GM23338 (cell line): ENCODE measurements around the gene MTA2. TPM values are rescaled to one million over a fixed set of nuclear protein-coding genes. Genes with fewer than 3 reads are reported as not detected.

ENCODE experiments used
- ATAC-seq: fragments of 200-7000 bp; cut with Tn5 transposase; 3 replicates; pipeline ENCODE4 v1.9.1; 2020
- DNase-seq: peaks from one replicate; pipeline ENCODE4 v3.0.0-alpha.2; 2015; ENCODE audit warnings: low spot score
- H2AFZ ChIP-seq: fragments of 200-600 bp; sonication (generic); 2 replicates; pipeline ENCODE4 v1.8.0; 2016; ENCODE audit warnings: antibody characterized with exemption, mild to moderate bottlenecking, moderate library complexity
- H3F3A ChIP-seq: fragments of 200-600 bp; sonication (generic); replicated peaks from 2 replicates; pipeline ENCODE4 v1.8.0; 2017; ENCODE audit warnings: antibody characterized with exemption, mixed run types, low read depth
- H3K27ac ChIP-seq: fragments of 200-600 bp; sonication (generic); 2 replicates; pipeline ENCODE4 v1.6.1; 2016; ENCODE audit warnings: low read depth
- H3K27me3 ChIP-seq: fragments of 200-600 bp; sonication (generic); 2 replicates; pipeline ENCODE4 v1.8.0; 2016; ENCODE audit warnings: mild to moderate bottlenecking, mixed run types, moderate library complexity; ENCODE audit not compliant: insufficient read depth
- H3K36me3 ChIP-seq: fragments of 200-600 bp; sonication (generic); 2 replicates; pipeline ENCODE4 v1.8.0; 2016; ENCODE audit warnings: mild to moderate bottlenecking; ENCODE audit not compliant: insufficient read depth
- H3K4me1 ChIP-seq: fragments of 200-600 bp; sonication (generic); 2 replicates; pipeline ENCODE4 v1.8.0; 2016; ENCODE audit warnings: mild to moderate bottlenecking, moderate library complexity; ENCODE audit not compliant: insufficient read depth
- H3K4me2 ChIP-seq: fragments of 200-600 bp; sonication (generic); 2 replicates; pipeline ENCODE4 v1.7.1; 2017; ENCODE audit warnings: mixed run types
- H3K4me3 ChIP-seq: fragments of 200-600 bp; sonication (generic); 2 replicates; pipeline ENCODE4 v1.6.1; 2016; ENCODE audit warnings: mixed run types
- H3K79me2 ChIP-seq: fragments of 200-600 bp; sonication (generic); replicated peaks from 2 replicates; pipeline ENCODE4 v1.8.0; 2017; ENCODE audit warnings: mild to moderate bottlenecking; ENCODE audit not compliant: insufficient read depth
- H3K9me2 ChIP-seq: fragments of 200-600 bp; sonication (generic); 2 replicates; pipeline ENCODE4 v1.8.0; 2017; ENCODE audit not compliant: insufficient read depth
- H4K20me1 ChIP-seq: fragments of 200-600 bp; sonication (generic); replicated peaks from 2 replicates; pipeline ENCODE4 v1.8.0; 2017; ENCODE audit warnings: mild to moderate bottlenecking; ENCODE audit not compliant: insufficient read depth
- H3K27ac Mint-ChIP-seq: 2 replicates; pipeline ENCODE4 v1.8.0; 2020; ENCODE audit warnings: inconsistent platforms, mild to moderate bottlenecking, moderate library complexity, mixed read lengths
- H3K27me3 Mint-ChIP-seq: 3 replicates; pipeline ENCODE4 v1.8.0; 2022; ENCODE audit warnings: low read depth, mild to moderate bottlenecking, moderate library complexity, mixed read lengths, inconsistent platforms; ENCODE audit not compliant: insufficient read depth, poor library complexity
- H3K36me3 Mint-ChIP-seq: 3 replicates; pipeline ENCODE4 v1.8.0; 2021; ENCODE audit warnings: low read depth, mild to moderate bottlenecking, inconsistent platforms, moderate library complexity, mixed read lengths
- H3K4me1 Mint-ChIP-seq: 3 replicates; pipeline ENCODE4 v1.8.0; 2020; ENCODE audit warnings: mild to moderate bottlenecking, inconsistent platforms, mixed read lengths
- H3K4me3 Mint-ChIP-seq: 3 replicates; pipeline ENCODE4 v1.8.0; 2021; ENCODE audit warnings: moderate library complexity, mild to moderate bottlenecking, inconsistent platforms, mixed read lengths
- H3K9me3 Mint-ChIP-seq: 3 replicates; pipeline ENCODE4 v1.8.0; 2020; ENCODE audit warnings: moderate library complexity, mild to moderate bottlenecking, inconsistent platforms, mixed read lengths
- CTCF ChIP-seq, 2 experiments: fragments of 200-600 bp in 1 of 2; sonication (generic) in 1 of 2; conservative IDR thresholded peaks; 2 replicates each; pipeline versions ENCODE4 v1.5.1 to v1.6.1; 2016 to 2017; ENCODE audit warnings: antibody characterized with exemption in 2 of 2, low read depth in 2 of 2, mild to moderate bottlenecking in 2 of 2, moderate library complexity in 1 of 2
- EZH2phosphoT487 ChIP-seq: fragments of 200-600 bp; sonication (generic); IDR thresholded peaks from one replicate; pipeline ENCODE4 v1.8.1; 2018; ENCODE audit warnings: antibody characterized with exemption; ENCODE audit not compliant: unreplicated experiment
- JUNB ChIP-seq: IDR thresholded peaks from one replicate; pipeline ENCODE4 v1.6.1; 2016; ENCODE audit warnings: antibody characterized with exemption; ENCODE audit not compliant: unreplicated experiment
- NANOG ChIP-seq: IDR thresholded peaks from 2 replicates; pipeline ENCODE4 v1.6.1; 2016; ENCODE audit warnings: antibody characterized with exemption, borderline replicate concordance
- STAT1 ChIP-seq: IDR thresholded peaks from one replicate; pipeline ENCODE4 v1.6.1; 2016; ENCODE audit warnings: antibody characterized with exemption; ENCODE audit not compliant: unreplicated experiment
- ZNF331 ChIP-seq: fragments of 250-450 bp; sonication (Bioruptor Pico); IDR thresholded peaks from 2 replicates; pipeline ENCODE4 v1.5.0; 2020; ENCODE audit warnings: low read depth, mild to moderate bottlenecking, moderate library complexity
- ZNF462 ChIP-seq: fragments of 250-450 bp; sonication (Bioruptor Pico); IDR thresholded peaks from 2 replicates; pipeline ENCODE4 v1.5.0; 2020; ENCODE audit warnings: mild to moderate bottlenecking, moderate library complexity
- polyA plus RNA-seq: library from polyadenylated mRNA; unstranded; fragments of >200 nt; fragmentation: Nextera tagmentation; extraction: Ambion mirVana; gene quantifications from 2 replicates; pipeline ENCODE4 v1.2.1, GENCODE V29; 2016
- total RNA-seq: library from RNA; depleted of rRNA; stranded (reverse); fragments of >200 nt; shearing (Covaris generic); gene quantifications from 2 replicates; pipeline ENCODE4 v1.2.3, GENCODE V29; 2014

MTA2 gene
- total and polyA plus RNA-seq, 2 experiments from 2014 or later: 22.9 to 102 TPM

GRCh38 chr11:62645671-62645945, 43.9 kb upstream of the MTA2 start (continued):
- TF ChIP-seq ZNF462 (CRISPR knock-in tag) (no peak), STAT1 (no peak), CTCF (conservative IDR thresholded peaks at IDR 0.05; ENCODE audit: low read depth in 2 of 2) (no peak), NANOG (no peak), ZNF331 (CRISPR knock-in tag) (no peak), JUNB (no peak)

GRCh38 chr11:62644220-62644619, 42.6 kb upstream of the MTA2 start:
- Mint-ChIP-seq H3K9me3 (peaks cover 2% of the 10 kb centered on the region; the same call in 1 of the 3 replicates), H3K4me1 (peaks cover 12% of the 10 kb centered on the region), H3K4me3 (peak overlapping the region; percentile 21; the same call in 1 of the 3 replicates), H3K27ac (no peak overlapping the region), H3K27me3 (peaks cover 13% of the 10 kb centered on the region), H3K36me3 (peaks cover 37% of the 10 kb centered on the region)
- Histone ChIP-seq H4K20me1 (peaks cover 23% of the 10 kb centered on the region), H3K36me3 (peaks cover 12% of the 10 kb centered on the region), H3F3A (0 out of 2 replicates have a peak, but pooled peaks cover 19% of the 10 kb centered on the region), H3K27me3 (no peaks in the 10 kb centered on the region), H3K9me2 (no peaks in the 10 kb centered on the region), H3K27ac (no peak overlapping the region), H2AFZ (no peak overlapping the region), H3K4me1 (no peaks in the 10 kb centered on the region; the same call in 1 of the 2 replicates), H3K4me2 (no peak overlapping the region), H3K4me3 (no peak overlapping the region), H3K79me2 (peaks cover 47% of the 10 kb centered on the region)
- DNase-seq (no peak), ATAC-seq (no peak)
- TF ChIP-seq ZNF462 (CRISPR knock-in tag) (no peak), EZH2phosphoT487 (no peak), JUNB (no peak)
